K562 (cell line): Measurements from ENCODE around the gene VARS1. TPM values are rescaled to one million over a fixed set of nuclear protein-coding genes. Genes with fewer than 3 reads are reported as not detected.

Experiments
- CHAMP1 ChIP-seq: fragments of 450-650 bp; IDR thresholded peaks from 2 replicates; pipeline ENCODE4 v1.6.1; 2016; ENCODE audit warnings: mild to moderate bottlenecking
- CHD7 ChIP-seq: fragments of 200-600 bp; sonication (generic); IDR thresholded peaks from one replicate; pipeline ENCODE4 v1.6.1; 2012; ENCODE audit warnings: mild to moderate bottlenecking, low read depth, low read length, inconsistent platforms
- CTBP1 ChIP-seq: fragments of 450-650 bp; IDR thresholded peaks from 2 replicates; pipeline ENCODE4 v1.6.1; 2016; ENCODE audit warnings: borderline replicate concordance
- EHMT2 ChIP-seq: fragments of 450-650 bp; IDR thresholded peaks from 2 replicates; pipeline ENCODE4 v1.6.1; 2018; ENCODE audit warnings: antibody characterized with exemption
- EWSR1 ChIP-seq: fragments of 450-650 bp; IDR thresholded peaks from 2 replicates; pipeline ENCODE4 v1.6.1; 2018; ENCODE audit warnings: borderline replicate concordance, mild to moderate bottlenecking, low read depth, moderate library complexity; ENCODE audit not compliant: partially characterized antibody
- FOXA1 ChIP-seq: fragments of 450-650 bp; IDR thresholded peaks from 2 replicates; pipeline ENCODE4 v1.6.1; 2016; ENCODE audit warnings: mild to moderate bottlenecking, borderline replicate concordance
- NCOA1 ChIP-seq: fragments of 450-650 bp; IDR thresholded peaks from 2 replicates; pipeline ENCODE4 v1.6.1; 2016; ENCODE audit warnings: low read depth
- NFIX ChIP-seq: fragments of 250-450 bp; sonication (Bioruptor Pico); IDR thresholded peaks from 2 replicates; pipeline ENCODE4 v1.4.0; 2020; ENCODE audit warnings: low read depth, mild to moderate bottlenecking, moderate library complexity
- SNAPC5 ChIP-seq: fragments of 250-450 bp; sonication (Bioruptor Pico); IDR thresholded peaks from 2 replicates; pipeline ENCODE4 v1.8.0; 2021; ENCODE audit warnings: moderate library complexity, mild to moderate bottlenecking, inconsistent platforms
- SRSF9 ChIP-seq: fragments of 200-400 bp; formaldehyde crosslinking; IDR thresholded peaks from 2 replicates; pipeline ENCODE4 v1.6.1; 2017; ENCODE audit warnings: low read depth, low read length, borderline replicate concordance
- TCF7 ChIP-seq: sonication (generic); IDR thresholded peaks from 2 replicates; pipeline ENCODE4 v1.6.1; 2016; ENCODE audit warnings: antibody characterized with exemption, borderline replicate concordance
- U2AF1 ChIP-seq: fragments of 200-400 bp; formaldehyde crosslinking; optimal IDR thresholded peaks from 2 replicates; pipeline ENCODE3; 2017; ENCODE audit warnings: mild to moderate bottlenecking, low read depth, low read length, moderate library complexity
- polyA plus RNA-seq, 8 experiments: library from polyadenylated mRNA; depleted of rRNA in 4 of 8; stranded (reverse) in 5 of 8; unstranded in 3 of 8; fragments of >200 nt; fragmentation: Nextera tagmentation in 2 of 8; fragmentation: Illumina TruSeq in 1 of 8; extraction: Ambion mirVana in 2 of 8; extraction: Trizol in 1 of 8; gene quantifications; 2 replicates each; pipeline versions ENCODE4 v1.2.1 to v1.2.3, GENCODE V29; 2011 to 2014; ENCODE audit warnings: inconsistent platforms in 1 of 8, missing spikeins in 1 of 8
- total RNA-seq, 7 experiments: library from RNA; depleted of rRNA in 6 of 7; stranded (reverse); fragments of >200 nt in 6 of 7; fragmentation: Illumina TruSeq in 2 of 7; extraction: Trizol in 2 of 7; gene quantifications; 2 replicates each; pipeline versions ENCODE4 v1.2.1 to v1.2.3, GENCODE V29; 2011 to 2021; ENCODE audit warnings: low replicate concordance in 1 of 7

Gene VARS1
- total and polyA plus RNA-seq, 9 of the 15 experiments (the other 6 are each of a cell fraction or from before 2014, with no cell fraction given), result 2.9 to 488 (median 130) TPM

GRCh38 chr6:31822036-31822821 is 26.7 kb upstream of the VARS1 start (continued):
- no peak for TF ChIP-seq EWSR1
- TF ChIP-seq U2AF1, result no peak
- no peak for TF ChIP-seq SRSF9
- peak; percentile 77; the same call in 1 of the 2 replicates for TF ChIP-seq EHMT2
- no peak for TF ChIP-seq CTBP1
- TF ChIP-seq CHAMP1, result no peak
- no peak; the same call in 1 of the 2 replicates for TF ChIP-seq NFIX
- TF ChIP-seq SNAPC5 (CRISPR knock-in tag), result no peak
- no peak for TF ChIP-seq NCOA1
- no peak for TF ChIP-seq TCF7
- TF ChIP-seq FOXA1, result no peak
- TF ChIP-seq CHD7, result no peak
